GM20000 (cell line): ENCODE data around the gene FTMT.

Experiments used
- DNase-seq: peaks from one replicate; pipeline ENCODE4 v3.0.0; 2012; ENCODE audit warnings: low spot score
- TF ChIP-seq, protein P1 (sequence below): IDR thresholded peaks from 2 replicates; pipeline ENCODE4 v1.5.1; 2012; ENCODE audit warnings: mild to moderate bottlenecking, control low read depth; ENCODE audit errors: extremely low read depth, missing control alignments

The FTMT gene

GRCh38 chr5:121841892-121842291 is 9.8 kb upstream of the FTMT start:
- TF ChIP-seq, protein P1, sequence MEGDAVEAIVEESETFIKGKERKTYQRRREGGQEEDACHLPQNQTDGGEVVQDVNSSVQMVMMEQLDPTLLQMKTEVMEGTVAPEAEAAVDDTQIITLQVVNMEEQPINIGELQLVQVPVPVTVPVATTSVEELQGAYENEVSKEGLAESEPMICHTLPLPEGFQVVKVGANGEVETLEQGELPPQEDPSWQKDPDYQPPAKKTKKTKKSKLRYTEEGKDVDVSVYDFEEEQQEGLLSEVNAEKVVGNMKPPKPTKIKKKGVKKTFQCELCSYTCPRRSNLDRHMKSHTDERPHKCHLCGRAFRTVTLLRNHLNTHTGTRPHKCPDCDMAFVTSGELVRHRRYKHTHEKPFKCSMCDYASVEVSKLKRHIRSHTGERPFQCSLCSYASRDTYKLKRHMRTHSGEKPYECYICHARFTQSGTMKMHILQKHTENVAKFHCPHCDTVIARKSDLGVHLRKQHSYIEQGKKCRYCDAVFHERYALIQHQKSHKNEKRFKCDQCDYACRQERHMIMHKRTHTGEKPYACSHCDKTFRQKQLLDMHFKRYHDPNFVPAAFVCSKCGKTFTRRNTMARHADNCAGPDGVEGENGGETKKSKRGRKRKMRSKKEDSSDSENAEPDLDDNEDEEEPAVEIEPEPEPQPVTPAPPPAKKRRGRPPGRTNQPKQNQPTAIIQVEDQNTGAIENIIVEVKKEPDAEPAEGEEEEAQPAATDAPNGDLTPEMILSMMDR, result no peak
- no peak for DNase-seq

DNA sequence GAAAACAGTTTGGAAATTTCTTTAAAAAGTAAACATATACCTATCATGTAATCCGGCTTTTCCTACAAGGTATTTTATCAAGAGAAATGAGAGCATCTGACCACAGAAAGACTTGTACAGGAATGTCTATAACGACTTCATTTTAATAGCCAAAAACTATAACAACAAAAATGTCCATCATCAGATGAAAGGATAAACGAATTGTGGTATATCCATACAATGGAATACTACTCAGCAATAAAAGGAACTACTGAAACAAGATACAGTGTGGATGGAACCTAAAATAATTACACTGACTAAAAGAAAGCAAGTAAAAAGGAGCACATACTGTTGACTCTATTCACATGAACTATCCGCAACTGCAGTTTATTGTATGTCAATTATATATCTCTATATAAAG is 1.4 kb upstream of the FTMT start:
- no peak for DNase-seq
- TF ChIP-seq, protein P1, result no peak

GRCh38 chr5:121853850-121854249 is 2.2 kb downstream of the FTMT start:
- TF ChIP-seq, protein P1, result no peak
- no peak for DNase-seq

DNA sequence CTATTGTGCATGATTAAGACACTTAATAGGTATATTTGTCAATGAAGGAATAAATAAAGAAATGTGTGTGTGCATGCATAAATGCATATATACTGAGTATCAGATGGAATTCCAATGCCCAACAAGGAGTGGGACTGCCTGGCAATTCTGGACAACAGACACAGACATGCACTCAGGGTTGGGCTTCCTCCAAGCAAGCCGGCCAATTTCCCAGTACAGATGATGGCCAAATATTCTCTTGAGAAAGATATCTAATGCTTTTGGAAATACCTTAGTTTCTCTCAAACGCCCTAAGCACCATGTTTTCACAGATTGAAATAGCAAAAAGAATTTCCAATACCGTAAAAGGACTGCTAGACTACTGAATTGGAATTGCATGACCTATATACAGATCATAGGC is 11.1 kb downstream of the FTMT start:
- DNase-seq, result no peak
- TF ChIP-seq, protein P1, result no peak

DNA sequence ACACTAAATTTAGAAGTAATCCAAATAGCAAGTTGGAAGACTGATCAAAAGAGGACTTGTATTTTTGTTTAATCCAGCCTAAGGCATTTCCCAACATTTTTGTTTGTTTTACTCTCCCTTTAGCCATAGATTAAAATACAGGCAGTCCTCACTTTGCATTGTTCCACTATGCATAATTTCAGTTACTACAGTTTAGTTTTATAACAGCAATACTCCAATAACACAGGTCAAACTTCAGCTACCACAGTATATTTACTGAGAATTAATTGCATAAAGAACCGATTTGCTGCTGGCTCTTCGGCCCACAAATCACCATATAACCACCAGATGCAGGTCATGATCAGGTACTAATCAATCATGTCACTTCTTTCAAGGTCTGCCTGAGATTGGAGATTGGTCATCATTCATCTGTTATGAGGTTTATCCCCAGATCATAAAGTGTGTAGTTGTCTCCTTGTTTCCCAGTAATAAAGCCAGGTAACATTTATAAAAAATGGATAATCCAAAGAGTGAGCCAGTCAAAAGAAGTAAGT is 12.1 kb downstream of the FTMT start:
- TF ChIP-seq, protein P1, result no peak
- DNase-seq, result no peak

DNA sequence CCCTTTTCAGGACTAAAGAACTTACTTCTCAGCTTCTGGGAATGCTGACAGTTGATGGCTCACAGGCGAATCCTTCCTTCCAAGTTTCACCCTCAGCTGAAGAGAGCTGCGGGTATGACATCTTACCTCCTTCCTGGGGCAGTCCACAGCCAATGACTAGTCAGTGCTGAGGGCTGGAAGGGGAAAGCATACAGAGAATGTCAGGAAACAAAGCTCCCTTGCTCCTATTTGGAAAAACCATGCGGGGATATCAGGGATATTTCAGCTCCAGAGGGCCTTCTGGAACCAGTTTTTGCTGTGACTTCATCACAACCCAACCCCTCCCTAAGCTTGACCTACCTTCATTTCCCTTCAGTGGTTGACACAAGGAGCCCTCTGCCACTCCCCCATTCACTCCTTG is 15.7 kb downstream of the FTMT start:
- DNase-seq, result no peak
- TF ChIP-seq, protein P1, result no peak

- TF ChIP-seq, protein P1, result no peak
- no peak for DNase-seq
Observed at GRCh38 chr5:121870489-121870888, 18.8 kb downstream of the FTMT start.
